A549 (cell line): ENCODE measurements around the gene SH3D21. TPM values are rescaled to one million over a fixed set of nuclear protein-coding genes. Genes with fewer than 3 reads are reported as not detected.

Experiments
- ATAC-seq, 2 experiments: fragments of 200-7000 bp in 1 of 2; fragments of >200 bp in 1 of 2; cut with Nextera tagmentation in 1 of 2; cut with Tn5 transposase in 1 of 2; 3 replicates each; pipeline versions ENCODE4 v1.8.0 to v1.9.1; 2018 to 2020; ENCODE audit warnings: mild to moderate bottlenecking in 1 of 2, moderate library complexity in 1 of 2
- CTCF ChIA-PET: fragments of 300-600 bp; sonication (Branson Sonifier 250); formaldehyde crosslinking; extraction: SDS; loops from one replicate; lab custom pipeline; 2021; ENCODE audit warnings: antibody characterized with exemption, inconsistent platforms; lab: Yijun Ruan, JAX
- POLR2A ChIA-PET: fragments of 350-600 bp; formaldehyde crosslinking; extraction: SDS; loops from one replicate; lab custom pipeline; 2021; ENCODE audit warnings: antibody characterized with exemption, inconsistent platforms; lab: Yijun Ruan, JAX
- DNase-seq, 2 experiments: peaks; one replicate each; pipeline versions ENCODE4 v3.0.0 to v3.0.0-alpha.2; 2011 to 2016; ENCODE audit warnings: low read depth in 1 of 2, low spot score in 1 of 2
- FAIRE-seq: peaks from 2 replicates; lab custom pipeline; 2011; peaks lifted over from hg19 to GRCh38; lab: Jason Lieb, UNC
- H3K27ac ChIP-seq, 2 experiments: fragments of >200 bp; sonication (Bioruptor Twin); formaldehyde crosslinking; 3 replicates each; pipeline ENCODE4 v1.5.1; 2016 to 2017
- H3K4me1 ChIP-seq: fragments of >200 bp; sonication (Bioruptor Twin); formaldehyde crosslinking; 3 replicates; pipeline ENCODE4 v1.6.1; 2016
- H3K4me2 ChIP-seq: fragments of >200 bp; sonication (Bioruptor Twin); formaldehyde crosslinking; 3 replicates; pipeline ENCODE4 v1.6.1; 2016
- H3K4me3 ChIP-seq: fragments of >200 bp; sonication (Bioruptor Twin); formaldehyde crosslinking; 3 replicates; pipeline ENCODE4 v1.5.1; 2016
- H3K9me3 ChIP-seq: fragments of >200 bp; sonication (Bioruptor Twin); formaldehyde crosslinking; 3 replicates; pipeline ENCODE4 v1.6.1; 2016
- CHD2 ChIP-seq: fragments of 150-350 bp; IDR thresholded peaks from 2 replicates; pipeline ENCODE4 v1.6.1; 2014; ENCODE audit warnings: low read length; ENCODE audit not compliant: partially characterized antibody
- CHD4 ChIP-seq: fragments of 200-600 bp; sonication (generic); IDR thresholded peaks from 2 replicates; pipeline ENCODE4 v1.6.1; 2016; ENCODE audit warnings: antibody characterized with exemption, mild to moderate bottlenecking, borderline replicate concordance
- CTCF ChIP-seq: fragments of >200 bp; sonication (Bioruptor Twin); formaldehyde crosslinking; IDR thresholded peaks from 3 replicates; pipeline ENCODE4 v1.5.1; 2016
- EHMT2 ChIP-seq: fragments of 200-600 bp; sonication (generic); IDR thresholded peaks from 2 replicates; pipeline ENCODE4 v1.6.1; 2016; ENCODE audit warnings: antibody characterized with exemption, low read depth, mild to moderate bottlenecking, moderate library complexity
- FOSB ChIP-seq: fragments of 250-450 bp; sonication (Bioruptor Pico); IDR thresholded peaks from 2 replicates; pipeline ENCODE4 v1.5.0; 2020; ENCODE audit warnings: mild to moderate bottlenecking, moderate library complexity
- FOXS1 ChIP-seq: fragments of 250-450 bp; sonication (Bioruptor Pico); IDR thresholded peaks from 2 replicates; pipeline ENCODE4 v1.5.0; 2020; ENCODE audit warnings: mild to moderate bottlenecking, moderate library complexity
- HES2 ChIP-seq: fragments of >200 bp; sonication (Bioruptor Twin); formaldehyde crosslinking; IDR thresholded peaks from 2 replicates; pipeline ENCODE4 v1.6.1; 2016
- HEYL ChIP-seq: fragments of 250-450 bp; sonication (Bioruptor Pico); IDR thresholded peaks from 2 replicates; pipeline ENCODE4 v1.8.0; 2021; ENCODE audit warnings: mild to moderate bottlenecking, moderate library complexity
- HMGXB4 ChIP-seq: fragments of 250-450 bp; sonication (Bioruptor Pico); IDR thresholded peaks from 2 replicates; pipeline ENCODE4 v1.5.0; 2021; ENCODE audit warnings: mild to moderate bottlenecking, moderate library complexity, borderline replicate concordance
- HOXB13 ChIP-seq: fragments of 250-450 bp; sonication (Bioruptor Pico); IDR thresholded peaks from 2 replicates; pipeline ENCODE4 v1.5.0; 2020; ENCODE audit warnings: low read depth, mild to moderate bottlenecking, moderate library complexity
- HOXB5 ChIP-seq: fragments of 250-450 bp; sonication (Bioruptor Pico); IDR thresholded peaks from 2 replicates; pipeline ENCODE4 v1.5.0; 2020; ENCODE audit warnings: mild to moderate bottlenecking, moderate library complexity
- JUNB ChIP-seq: fragments of >200 bp; sonication (Bioruptor Twin); formaldehyde crosslinking; IDR thresholded peaks from 2 replicates; pipeline ENCODE4 v1.6.1; 2016
- KDM5A ChIP-seq: fragments of 200-600 bp; sonication (generic); IDR thresholded peaks from 2 replicates; pipeline ENCODE4 v1.6.1; 2016; ENCODE audit warnings: antibody characterized with exemption, mild to moderate bottlenecking
- MYC ChIP-seq: IDR thresholded peaks from 2 replicates; pipeline ENCODE4 v1.6.1; 2012; ENCODE audit warnings: mild to moderate bottlenecking, inconsistent platforms, low read length, improper control_type of control experiment, borderline replicate concordance
- NPAS2 ChIP-seq: fragments of 250-450 bp; sonication (Bioruptor Pico); IDR thresholded peaks from 2 replicates; pipeline ENCODE4 v1.8.0; 2022; ENCODE audit warnings: mild to moderate bottlenecking, moderate library complexity, borderline replicate concordance
- NR3C1 ChIP-seq: fragments of >200 bp; sonication (Bioruptor Twin); formaldehyde crosslinking; IDR thresholded peaks from 3 replicates; pipeline ENCODE4 v1.6.1; 2017
- PHF8 ChIP-seq: fragments of 200-600 bp; sonication (generic); IDR thresholded peaks from 2 replicates; pipeline ENCODE4 v1.6.1; 2016; ENCODE audit warnings: low read depth, mild to moderate bottlenecking, antibody characterized with exemption, moderate library complexity, borderline replicate concordance
- POLR2A ChIP-seq: IDR thresholded peaks from 2 replicates; pipeline ENCODE4 v1.6.1; 2012; ENCODE audit warnings: mild to moderate bottlenecking, low read length
- RAD21 ChIP-seq, 2 experiments: fragments of >200 bp in 1 of 2; sonication (Bioruptor Twin) in 1 of 2; formaldehyde crosslinking in 1 of 2; IDR thresholded peaks in 1 of 2; conservative IDR thresholded peaks in 1 of 2; 2 replicates in 1 of 2; 3 replicates in 1 of 2; pipeline ENCODE4 v1.6.1; 2012 to 2018; ENCODE audit warnings: inconsistent platforms in 1 of 2
- RARB ChIP-seq: fragments of 250-450 bp; sonication (Bioruptor Pico); IDR thresholded peaks from 2 replicates; pipeline ENCODE4 v1.8.0; 2021; ENCODE audit warnings: mild to moderate bottlenecking, moderate library complexity
- RFX5 ChIP-seq: fragments of 450-650 bp; IDR thresholded peaks from 2 replicates; pipeline ENCODE4 v1.7.1; 2014; ENCODE audit warnings: antibody characterized with exemption, mild to moderate bottlenecking, moderate library complexity
- RNF2 ChIP-seq: fragments of 200-600 bp; sonication (generic); IDR thresholded peaks from 2 replicates; pipeline ENCODE4 v1.6.1; 2016; ENCODE audit warnings: low read depth, mild to moderate bottlenecking, antibody characterized with exemption, moderate library complexity, borderline replicate concordance
- SMC3 ChIP-seq: fragments of >200 bp; sonication (Bioruptor Twin); formaldehyde crosslinking; IDR thresholded peaks from 3 replicates; pipeline ENCODE4 v1.6.1; 2018; ENCODE audit warnings: inconsistent platforms
- SREBF2 ChIP-seq: fragments of 450-650 bp; IDR thresholded peaks from 2 replicates; pipeline ENCODE4 v1.6.1; 2014; ENCODE audit warnings: mild to moderate bottlenecking, moderate library complexity
- TP53 ChIP-seq: fragments of 250-450 bp; sonication (Bioruptor Pico); IDR thresholded peaks from 2 replicates; pipeline ENCODE4 v1.5.0; 2021; ENCODE audit warnings: mild to moderate bottlenecking, moderate library complexity
- ZNF302 ChIP-seq: fragments of 250-450 bp; sonication (Bioruptor Pico); IDR thresholded peaks from 2 replicates; pipeline ENCODE4 v1.9.0; 2021; ENCODE audit warnings: inconsistent platforms, mild to moderate bottlenecking, moderate library complexity
- WGBS: methylation state at CpG from one replicate; pipeline ENCODE4 v1.1.6; 2017; ENCODE audit errors: missing lambda C conversion rate; 5-methylcytosine and 5-hydroxymethylcytosine counted together
- polyA plus RNA-seq, 4 experiments: library from polyadenylated mRNA; depleted of rRNA in 3 of 4; stranded (reverse); fragments of >200 nt; fragmentation: RNase III in 1 of 4; extraction: RNeasy Plus Mini Kit Qiagen cat#74134 plus additional on column Dnase treatment in 1 of 4; gene quantifications; 2 replicates in 3 of 4; 3 replicates in 1 of 4; pipeline ENCODE4 v1.2.3, GENCODE V29; 2011 to 2017

The SH3D21 gene
- polyA plus RNA-seq, 2 of the 4 experiments (the other 2 are of a cell fraction): 0.41 to 1.1 TPM

- WGBS: 38% methylated on average over 7 of the region's 7 CpGs
- Histone ChIP-seq H3K4me1 (peaks cover 28% of the 10 kb centered on the region; the same call in 2 of the 3 replicates), H3K9me3 (no peaks in the 10 kb centered on the region), H3K4me2 (no peak overlapping the region), H3K4me3 (no peak overlapping the region), H3K27ac (peak overlapping the region in 1 of 2 experiments; percentile 43; a peak in 2 of 6 replicates)
- CTCF ChIA-PET: interaction anchor here (0.7 to 3.9 kb wide), 38 partner anchors 9 to 193 kb away, joined by 3 to 49 read pairs (median 4); partner anchors contain the start of genes THRAP3 and TRAPPC3
- POLR2A ChIA-PET: interaction anchor here (0.5 to 0.6 kb wide), 2 partner anchors 61 kb away, joined by 3 read pairs; partner anchors contain the start of gene THRAP3
- DNase-seq: peak; percentile 73 to 84
- peak; percentile 32 for FAIRE-seq
- ATAC-seq: peak; percentile 92 to 96
- TF ChIP-seq CHD2 (no peak), MYC (no peak), POLR2A (no peak), CTCF (peak; percentile 81), RAD21 (conservative IDR thresholded peaks at IDR 0.05 in 1 of 2, IDR thresholded peaks at IDR 0.05 in 1 of 2) (peak; percentile 77 to 85), SMC3 (peak; percentile 78), RNF2 (no peak), NR3C1 (no peak), SREBF2 (no peak), ZNF302 (no peak)
Measured at GRCh38 chr1:36285443-36286101, 20.6 kb upstream of the SH3D21 start.

- no peak for FAIRE-seq
- TF ChIP-seq CHD2: no peak
- TF ChIP-seq, all 56 proteins: peak for 0
- H3K27ac ChIP-seq: no peak overlapping the region
- POLR2A ChIA-PET: no interaction called here
- H3K4me1 ChIP-seq: peaks cover 31% of the 10 kb centered on the region; the same call in 2 of the 3 replicates
- H3K9me3 ChIP-seq: no peaks in the 10 kb centered on the region
- WGBS: 80% methylated on average over 2 of the region's 13 CpGs
- DNase-seq (no peak), ATAC-seq (no peak)
- CTCF ChIA-PET: interaction anchor here (1.4 to 3.9 kb wide), 7 partner anchors 18 to 152 kb away, joined by 3 to 49 read pairs (median 7); partner anchors contain the start of gene TRAPPC3
- no peak overlapping the region for H3K4me3 ChIP-seq
- no peak overlapping the region for H3K4me2 ChIP-seq
Measured at GRCh38 chr1:36286802-36287201, 19.4 kb upstream of the SH3D21 start.

- 96% methylated on average over 5 of the region's 5 CpGs for WGBS
- Histone ChIP-seq H3K4me1 (peaks cover 25% of the 10 kb centered on the region; the same call in 2 of the 3 replicates), H3K9me3 (no peaks in the 10 kb centered on the region), H3K27ac (no peak overlapping the region), H3K4me3 (no peak overlapping the region), H3K4me2 (no peak overlapping the region)
- FAIRE-seq: no peak
- ChIA-PET POLR2A (no interaction called here), CTCF (interaction anchor here (2.2 to 3.9 kb wide), 3 partner anchors 99 to 137 kb away, joined by 7 to 49 read pairs (median 24); partner anchors contain the start of gene TRAPPC3)
- ATAC-seq: no peak
- no peak for DNase-seq
- no peak for TF ChIP-seq HMGXB4 (CRISPR knock-in tag)
- TF ChIP-seq TP53: no peak
- TF ChIP-seq FOXS1 (CRISPR knock-in tag): no peak
- no peak for TF ChIP-seq RFX5
- TF ChIP-seq PHF8: no peak
- TF ChIP-seq CTCF: no peak
- TF ChIP-seq RARB (CRISPR knock-in tag): no peak
- TF ChIP-seq SMC3: no peak
- TF ChIP-seq HES2: no peak
- TF ChIP-seq EHMT2: no peak
- no peak for TF ChIP-seq KDM5A
- TF ChIP-seq NPAS2 (CRISPR knock-in tag): no peak
- no peak for TF ChIP-seq FOSB (CRISPR knock-in tag)
- no peak for TF ChIP-seq HEYL
- no peak for TF ChIP-seq RAD21 (conservative IDR thresholded peaks at IDR 0.05 in 1 of 2, IDR thresholded peaks at IDR 0.05 in 1 of 2)
- TF ChIP-seq JUNB: no peak
- no peak for TF ChIP-seq HOXB5 (CRISPR knock-in tag)
- no peak for TF ChIP-seq CHD4
- no peak for TF ChIP-seq HOXB13 (CRISPR knock-in tag)
Measured at GRCh38 chr1:36287595-36287994, 18.6 kb upstream of the SH3D21 start.
